H9 (cell line): ENCODE results near the gene TMEM266. TPM values are rescaled to one million over a fixed set of nuclear protein-coding genes. Genes with fewer than 3 reads are reported as not detected.

Experiments used
- DNase-seq: peaks from one replicate; pipeline ENCODE4 v3.0.0-alpha.2; 2017
- H2AFZ ChIP-seq: one replicate; pipeline ENCODE4 v1.6.1; 2013; ENCODE audit warnings: mild to moderate bottlenecking, low read length, control low read depth, moderate library complexity
- H2AK5ac ChIP-seq: 2 replicates; pipeline ENCODE4 v1.6.1; 2013; ENCODE audit warnings: low read length, control low read depth, mixed read lengths; ENCODE audit not compliant: insufficient read length
- H2BK120ac ChIP-seq: one replicate; pipeline ENCODE4 v1.6.1; 2013; ENCODE audit warnings: low read depth, mild to moderate bottlenecking, low read length, control low read depth, inconsistent platforms; ENCODE audit not compliant: poor library complexity, severe bottlenecking
- H2BK12ac ChIP-seq: 2 replicates; pipeline ENCODE4 v1.6.1; 2013; ENCODE audit warnings: low read length, control low read depth, mixed read lengths, low read depth; ENCODE audit not compliant: insufficient read length
- H2BK15ac ChIP-seq: 2 replicates; pipeline ENCODE4 v1.6.1; 2013; ENCODE audit warnings: low read depth, low read length, control low read depth
- H2BK20ac ChIP-seq: one replicate; pipeline ENCODE4 v1.6.1; 2013; ENCODE audit warnings: low read depth, mild to moderate bottlenecking, low read length, control low read depth, inconsistent platforms; ENCODE audit not compliant: poor library complexity, severe bottlenecking
- H2BK5ac ChIP-seq: 2 replicates; pipeline ENCODE4 v1.6.1; 2013; ENCODE audit warnings: low read length, control low read depth, mixed read lengths; ENCODE audit not compliant: insufficient read length
- H3K14ac ChIP-seq: 2 replicates; pipeline ENCODE4 v1.6.1; 2013; ENCODE audit warnings: low read length, control low read depth; ENCODE audit not compliant: insufficient read depth
- H3K18ac ChIP-seq: 2 replicates; pipeline ENCODE4 v1.6.1; 2013; ENCODE audit warnings: low read depth, mild to moderate bottlenecking, mixed read lengths, low read length, control low read depth; ENCODE audit not compliant: insufficient read length
- H3K23ac ChIP-seq: 2 replicates; pipeline ENCODE4 v1.6.1; 2013; ENCODE audit warnings: low read length, control low read depth, mixed read lengths, low read depth; ENCODE audit not compliant: insufficient read length
- H3K23me2 ChIP-seq: 2 replicates; pipeline ENCODE4 v1.6.1; 2013; ENCODE audit warnings: low read depth, mild to moderate bottlenecking, mixed read lengths, low read length, control low read depth; ENCODE audit not compliant: insufficient read length, poor library complexity, severe bottlenecking
- H3K27ac ChIP-seq: 2 replicates; pipeline ENCODE4 v1.5.1; 2013; ENCODE audit warnings: low read length, control low read depth, mixed read lengths, low read depth; ENCODE audit not compliant: insufficient read length
- H3K27me3 ChIP-seq: 2 replicates; pipeline ENCODE4 v1.6.1; 2013; ENCODE audit warnings: low read length, control low read depth, inconsistent platforms; ENCODE audit not compliant: insufficient read depth
- H3K4ac ChIP-seq: 2 replicates; pipeline ENCODE4 v1.6.1; 2013; ENCODE audit warnings: low read depth, mild to moderate bottlenecking, control low read depth, inconsistent platforms, low read length, moderate library complexity
- H3K4me1 ChIP-seq: 2 replicates; pipeline ENCODE4 v1.6.1; 2013; ENCODE audit warnings: low read length, control low read depth, inconsistent platforms; ENCODE audit not compliant: insufficient read depth
- H3K4me2 ChIP-seq: 2 replicates; pipeline ENCODE4 v1.6.1; 2013; ENCODE audit warnings: low read length, control low read depth, mixed read lengths; ENCODE audit not compliant: insufficient read length, insufficient read depth
- H3K56ac ChIP-seq: 2 replicates; pipeline ENCODE4 v1.6.1; 2013; ENCODE audit warnings: low read depth, mild to moderate bottlenecking, mixed read lengths, low read length, control low read depth; ENCODE audit not compliant: insufficient read length
- H3K79me1 ChIP-seq: 2 replicates; pipeline ENCODE4 v1.6.1; 2013; ENCODE audit warnings: low read depth, mild to moderate bottlenecking, moderate library complexity, low read length, control low read depth, inconsistent platforms; ENCODE audit not compliant: insufficient read depth, poor library complexity, severe bottlenecking
- H3K79me2 ChIP-seq: 2 replicates; pipeline ENCODE4 v1.6.1; 2013; ENCODE audit warnings: low read length, control low read depth, inconsistent platforms; ENCODE audit not compliant: insufficient read depth
- H3K9ac ChIP-seq: 2 replicates; pipeline ENCODE4 v1.6.1; 2013; ENCODE audit warnings: low read length, control low read depth, mixed read lengths; ENCODE audit not compliant: insufficient read length; ENCODE audit errors: extremely low read depth
- H3K9me3 ChIP-seq: one replicate; pipeline ENCODE4 v1.6.1; 2013; ENCODE audit warnings: low read depth, low read length, inconsistent platforms; ENCODE audit not compliant: control insufficient read depth
- H3T11ph ChIP-seq: one replicate; pipeline ENCODE4 v1.6.1; 2013; ENCODE audit warnings: mild to moderate bottlenecking, low read length, control low read depth, inconsistent platforms
- H4K20me1 ChIP-seq: one replicate; pipeline ENCODE4 v1.6.1; 2013; ENCODE audit not compliant: control insufficient read depth, insufficient read length, insufficient read depth
- H4K5ac ChIP-seq: 2 replicates; pipeline ENCODE4 v1.6.1; 2013; ENCODE audit warnings: low read depth, mild to moderate bottlenecking, mixed read lengths, low read length, control low read depth; ENCODE audit not compliant: insufficient read length
- H4K8ac ChIP-seq: replicated peaks from 2 replicates; pipeline ENCODE4 v1.6.1; 2013; ENCODE audit warnings: low read length, control low read depth, mixed read lengths, low read depth; ENCODE audit not compliant: insufficient read length
- H4K91ac ChIP-seq: 2 replicates; pipeline ENCODE4 v1.6.1; 2013; ENCODE audit warnings: low read depth, mild to moderate bottlenecking, moderate library complexity, mixed read lengths, low read length, control low read depth; ENCODE audit not compliant: insufficient read length
- H3K27ac Mint-ChIP-seq, 3 experiments: 2 replicates in 2 of 3; 3 replicates in 1 of 3; pipeline ENCODE4 v1.8.0; 2020 to 2021; ENCODE audit warnings: mixed read lengths in 3 of 3, mild to moderate bottlenecking in 1 of 3, moderate library complexity in 1 of 3
- H3K27me3 Mint-ChIP-seq: 2 replicates; pipeline ENCODE4 v1.8.0; 2021; ENCODE audit warnings: low read depth, mild to moderate bottlenecking, moderate library complexity, mixed read lengths
- H3K36me3 Mint-ChIP-seq, 3 experiments: 2 replicates in 2 of 3; 3 replicates in 1 of 3; pipeline ENCODE4 v1.8.0; 2020 to 2021; ENCODE audit warnings: low read depth in 3 of 3, mixed read lengths in 3 of 3; ENCODE audit not compliant: insufficient read depth in 1 of 3
- H3K4me1 Mint-ChIP-seq, 2 experiments: 2 replicates each; pipeline ENCODE4 v1.8.0; 2020; ENCODE audit warnings: mixed read lengths in 2 of 2
- H3K4me3 Mint-ChIP-seq, 2 experiments: 2 replicates in 1 of 2; 3 replicates in 1 of 2; pipeline ENCODE4 v1.8.0; 2020 to 2021; ENCODE audit warnings: mild to moderate bottlenecking in 2 of 2, mixed read lengths in 2 of 2, moderate library complexity in 1 of 2
- H3K9me3 Mint-ChIP-seq, 2 experiments: 2 replicates in 1 of 2; 3 replicates in 1 of 2; pipeline ENCODE4 v1.8.0; 2020; ENCODE audit warnings: mild to moderate bottlenecking in 2 of 2, mixed read lengths in 2 of 2, moderate library complexity in 1 of 2
- CTCF ChIP-seq: fragments of 200-600 bp; sonication (generic); conservative IDR thresholded peaks from 3 replicates; pipeline ENCODE4 v1.8.0; 2021; ENCODE audit warnings: antibody characterized with exemption, mild to moderate bottlenecking
- WGBS: extraction: QIAGEN DNeasy Blood & Tissue Kit; methylation state at CpG from one replicate; pipeline ENCODE4 v1.1.7; 2013; ENCODE audit warnings: missing lambda C conversion rate, low lambda C conversion rate, mixed read lengths; ENCODE audit not compliant: insufficient read length; ENCODE audit errors: extremely low coverage; 5-methylcytosine and 5-hydroxymethylcytosine counted together
- total RNA-seq: library from RNA; stranded (reverse); gene quantifications from 2 replicates; pipeline ENCODE4 v1.2.1, GENCODE V29; 2021

Gene TMEM266
- total RNA-seq, 1 experiment from 2014 or later, result 0.81 TPM

GRCh38 chr15:76114561-76114960 lies 54.8 kb downstream of the TMEM266 start:
- H2BK15ac ChIP-seq, result no peak overlapping the region
- H2AK5ac ChIP-seq, result no peak overlapping the region
- no peak for DNase-seq

More at GRCh38 chr15:76114561-76114960, 54.8 kb downstream of the TMEM266 start:
- Mint-ChIP-seq H3K9me3 (peaks cover 6 to 10% of the 10 kb centered on the region in 2 experiments; a peak in 4 of 5 replicates), H3K4me3 (no peak overlapping the region), H3K4me1 (peaks cover 18 to 20% of the 10 kb centered on the region in 2 experiments), H3K36me3 (peaks cover 6 to 8% (median 7%) of the 10 kb centered on the region in 3 experiments), H3K27me3 (peaks cover 9% of the 10 kb centered on the region), H3K27ac (no peak overlapping the region)
- H2BK12ac ChIP-seq, result no peak overlapping the region
- TF ChIP-seq CTCF, result no peak
- H4K91ac ChIP-seq, result no peak overlapping the region
- H3K4ac ChIP-seq, result no peak overlapping the region
- H3K9ac ChIP-seq, result no peak overlapping the region
- H2BK120ac ChIP-seq, result no peak overlapping the region
- H3T11ph ChIP-seq, result no peak overlapping the region
- H3K23ac ChIP-seq, result no peak overlapping the region
- no CpG with 5 or more reads among the region's 3 CpGs for WGBS
- no peaks in the 10 kb centered on the region for H3K9me3 ChIP-seq
- no peak overlapping the region for H3K18ac ChIP-seq
- H3K79me2 ChIP-seq, result no peaks in the 10 kb centered on the region
- H3K4me1 ChIP-seq, result peaks cover 4% of the 10 kb centered on the region; the same call in 1 of the 2 replicates
- no peak overlapping the region for H3K4me2 ChIP-seq
- no peak overlapping the region for H2AFZ ChIP-seq
- H4K20me1 ChIP-seq, result no peaks in the 10 kb centered on the region
- no peak overlapping the region for H2BK5ac ChIP-seq
- no peaks in the 10 kb centered on the region for H3K79me1 ChIP-seq
- H3K27me3 ChIP-seq, result no peaks in the 10 kb centered on the region; the same call in 1 of the 2 replicates
- no peak overlapping the region for H3K56ac ChIP-seq
- no peaks in the 10 kb centered on the region for H3K23me2 ChIP-seq
- no peak overlapping the region for H3K14ac ChIP-seq
- H2BK20ac ChIP-seq, result no peak overlapping the region
- H3K27ac ChIP-seq, result no peak overlapping the region
- no peak overlapping the region for H4K5ac ChIP-seq
- H4K8ac ChIP-seq, result no peak overlapping the region
